Activated CD8-positive, alpha-beta memory T cell treated with anti-CD3 and anti-CD28 coated beads for 4 hours (primary cell): ENCODE results near the gene CYP2C19.
"Not testable (repeated sequence)": the region's sequence is repeated elsewhere in the genome, so short reads cannot be mapped to it uniquely, and the experiment has no call there.

Source experiments
- DNase-seq, 2 donors: peaks; one replicate each; pipeline ENCODE4 v3.0.0-alpha.2; 2020; ENCODE audit warnings: low read depth in 2 of 2

Gene CYP2C19

GRCh38 chr10:94879214-94879613, 116.7 kb downstream of the CYP2C19 start:
- no peak for DNase-seq

DNA sequence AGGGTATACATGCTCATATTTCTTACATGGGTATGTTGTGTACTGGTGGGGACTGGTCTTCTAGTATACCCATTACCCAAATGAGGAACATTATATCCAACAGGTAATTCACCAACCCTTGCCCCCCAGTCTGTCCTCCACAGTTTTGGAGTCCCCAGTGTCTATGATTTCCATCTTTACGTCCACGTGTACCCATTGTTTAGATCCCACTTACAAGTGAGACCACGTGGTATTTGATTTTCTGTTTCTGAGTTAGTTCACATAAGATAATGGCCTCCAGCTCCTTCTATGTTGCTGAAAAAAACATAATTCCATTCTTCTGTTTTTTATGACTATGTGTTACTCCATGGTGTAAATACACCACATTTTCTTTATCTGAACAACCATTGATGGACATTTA, 126.6 kb downstream of the CYP2C19 start:
- DNase-seq, result no peak

DNA sequence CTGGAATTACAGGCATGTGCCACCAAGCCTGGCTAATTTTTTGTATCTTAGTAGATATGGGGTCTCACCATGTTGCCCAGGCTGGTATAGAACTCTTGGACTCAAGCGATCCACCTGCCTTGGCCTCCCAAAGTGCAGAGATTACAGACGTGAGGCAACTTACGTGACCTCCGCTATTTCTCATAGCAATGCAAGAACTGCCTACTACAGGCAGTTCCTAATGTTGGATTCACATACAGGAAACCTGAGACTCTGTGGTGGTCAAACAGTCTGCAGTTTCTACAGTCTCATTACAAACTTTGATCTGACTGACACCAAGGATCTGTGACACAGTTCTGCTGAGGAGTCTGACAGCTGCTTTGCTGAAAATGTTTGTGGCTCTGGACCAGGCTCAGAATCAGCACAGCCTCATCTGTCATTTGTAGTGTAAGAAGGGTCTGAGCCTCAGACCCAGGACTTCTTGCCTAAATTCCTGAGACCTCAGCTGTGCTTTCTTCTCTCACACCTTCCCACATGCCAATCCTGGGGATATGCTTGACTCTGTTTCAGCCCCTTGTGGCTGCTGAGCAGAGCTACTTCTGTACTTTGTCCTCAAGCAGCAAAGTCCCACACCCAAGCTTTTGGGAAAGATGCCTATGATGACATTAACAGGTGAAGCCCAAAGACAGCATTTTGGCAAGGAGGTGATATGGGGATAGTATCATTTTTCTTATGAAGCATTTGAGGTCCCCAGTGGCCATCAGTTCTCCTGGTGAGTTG, 128.0 kb downstream of the CYP2C19 start:
- DNase-seq, result no peak

DNA sequence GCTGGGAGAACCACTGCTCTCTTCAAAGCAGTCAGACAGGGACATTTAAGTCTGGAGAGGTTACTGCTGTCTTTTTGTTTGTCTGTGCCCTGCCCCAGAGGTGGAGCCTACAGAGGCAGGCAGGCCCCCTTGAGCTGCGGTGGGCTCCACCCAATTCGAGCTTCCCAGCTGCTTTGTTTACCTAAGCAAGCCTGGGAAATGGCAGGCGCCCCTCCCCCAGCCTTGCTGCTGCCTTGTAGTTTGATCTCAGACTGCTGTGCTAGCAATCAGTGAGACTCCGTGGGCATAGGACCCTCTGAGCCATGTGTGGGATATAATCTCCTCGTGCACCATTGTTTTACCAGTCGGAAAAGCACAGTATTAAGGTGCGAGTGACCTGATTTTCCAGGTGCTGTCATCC, 135.9 kb downstream of the CYP2C19 start:
- not testable (repeated sequence) for DNase-seq

GRCh38 chr10:94902080-94902479, 139.6 kb downstream of the CYP2C19 start:
- DNase-seq, result no peak

DNA sequence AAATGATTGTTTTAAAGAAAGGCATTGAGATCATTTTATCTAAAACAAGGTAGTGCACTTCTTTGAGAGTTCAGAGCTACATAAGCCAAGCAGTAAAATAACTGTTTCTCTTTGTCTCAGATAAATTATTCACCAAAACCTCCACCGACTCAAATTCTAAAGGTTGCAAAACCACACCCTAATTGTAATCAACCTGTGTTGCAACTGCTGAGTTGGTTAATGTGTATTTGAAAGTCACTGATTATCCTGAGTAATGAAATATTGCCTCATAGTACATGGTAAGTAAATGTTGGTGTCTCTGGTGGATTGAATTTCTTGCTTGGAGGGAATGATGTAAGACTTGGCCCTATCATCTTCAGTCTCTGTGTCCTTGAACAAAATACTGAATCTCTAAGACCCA, 140.1 kb downstream of the CYP2C19 start:
- DNase-seq, result no peak
